VCaP (cell line): ENCODE data around the gene PTPRD.

Experiments used
- H3K27ac ChIP-seq: fragments of 450-650 bp; 2 replicates; pipeline ENCODE4 v1.5.1; 2017
- CTCF ChIP-seq: fragments of 450-650 bp; conservative IDR thresholded peaks from 2 replicates; pipeline ENCODE4 v1.5.1; 2017; ENCODE audit warnings: mild to moderate bottlenecking, moderate library complexity

The PTPRD gene

DNA sequence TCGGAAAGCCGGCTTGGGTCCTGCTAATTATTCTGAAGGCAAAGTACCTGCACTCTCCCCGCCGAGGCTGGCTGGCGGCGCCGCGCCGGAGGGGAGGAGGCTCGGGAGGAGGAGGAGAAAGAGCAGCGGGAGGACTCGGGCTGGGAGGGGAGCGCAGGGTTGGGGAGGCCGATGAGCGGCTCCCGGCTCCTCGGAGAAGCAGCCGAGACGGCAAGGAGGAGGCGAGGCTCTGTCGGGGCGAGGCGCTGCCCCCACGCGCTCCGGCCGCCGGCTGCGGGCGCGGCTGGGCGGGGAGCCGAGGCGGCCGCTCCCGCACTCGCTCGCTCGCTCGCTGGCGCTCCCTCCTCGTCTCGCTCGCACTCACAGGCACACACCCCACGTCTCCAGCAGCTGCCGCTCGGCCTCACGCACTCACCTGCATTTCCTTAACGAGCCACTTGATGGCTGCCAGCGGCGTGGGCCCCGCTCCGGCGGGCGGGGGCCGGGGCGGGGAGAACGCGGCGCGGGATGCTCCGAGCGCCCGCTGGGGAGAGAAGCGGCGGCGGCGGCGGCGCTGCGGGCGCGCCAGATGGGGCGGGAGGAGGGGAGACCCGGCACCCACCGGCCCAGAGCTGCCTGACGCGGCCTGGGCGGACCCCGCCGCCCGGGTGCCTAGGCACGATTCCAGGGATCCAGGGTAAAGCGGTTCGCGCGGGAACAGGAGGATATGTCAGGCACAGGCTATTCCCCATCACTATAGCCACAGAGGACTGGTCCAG is at the start of gene PTPRD:
PTPRD (minus strand) TSS at position 362 of the 758 bp plus-strand sequence.
- H3K27ac ChIP-seq: no peak within 1 kb of the TSS
- TF ChIP-seq CTCF: peak; percentile 75

DNA sequence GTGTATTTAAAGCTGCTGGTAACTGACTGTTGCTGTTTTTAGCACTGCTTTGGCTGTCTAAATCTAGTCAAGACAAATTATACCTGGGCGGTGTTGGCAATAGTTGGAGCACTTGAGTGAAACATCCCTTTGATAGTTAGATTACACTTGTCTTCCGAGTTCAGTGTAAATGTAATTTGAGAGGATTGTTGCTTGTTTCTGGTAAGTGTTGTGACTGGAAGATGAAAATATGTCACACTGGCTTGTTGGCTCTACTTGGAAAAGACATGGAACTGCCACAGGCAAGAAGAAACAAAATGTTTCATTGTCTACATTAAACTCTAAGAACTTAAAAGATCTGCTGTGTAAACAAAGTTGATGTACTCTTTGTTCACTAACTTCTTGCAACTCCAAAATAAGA is 49.2 kb upstream of the PTPRD start:
- no peak for TF ChIP-seq CTCF
- no peak overlapping the region for H3K27ac ChIP-seq

- no peak overlapping the region for H3K27ac ChIP-seq
- no peak for TF ChIP-seq CTCF
These were observed 48.6 kb upstream of the PTPRD start for GRCh38 chr9:10661376-10661775.

- no peak overlapping the region for H3K27ac ChIP-seq
- no peak for TF ChIP-seq CTCF
These were observed 38.2 kb upstream of the PTPRD start for GRCh38 chr9:10651012-10651411.

GRCh38 chr9:10649076-10649475 is 36.3 kb upstream of the PTPRD start:
- TF ChIP-seq CTCF: no peak
- H3K27ac ChIP-seq: no peak overlapping the region

GRCh38 chr9:10633785-10634184 is 21.0 kb upstream of the PTPRD start:
- H3K27ac ChIP-seq: no peak overlapping the region
- TF ChIP-seq CTCF: no peak

DNA sequence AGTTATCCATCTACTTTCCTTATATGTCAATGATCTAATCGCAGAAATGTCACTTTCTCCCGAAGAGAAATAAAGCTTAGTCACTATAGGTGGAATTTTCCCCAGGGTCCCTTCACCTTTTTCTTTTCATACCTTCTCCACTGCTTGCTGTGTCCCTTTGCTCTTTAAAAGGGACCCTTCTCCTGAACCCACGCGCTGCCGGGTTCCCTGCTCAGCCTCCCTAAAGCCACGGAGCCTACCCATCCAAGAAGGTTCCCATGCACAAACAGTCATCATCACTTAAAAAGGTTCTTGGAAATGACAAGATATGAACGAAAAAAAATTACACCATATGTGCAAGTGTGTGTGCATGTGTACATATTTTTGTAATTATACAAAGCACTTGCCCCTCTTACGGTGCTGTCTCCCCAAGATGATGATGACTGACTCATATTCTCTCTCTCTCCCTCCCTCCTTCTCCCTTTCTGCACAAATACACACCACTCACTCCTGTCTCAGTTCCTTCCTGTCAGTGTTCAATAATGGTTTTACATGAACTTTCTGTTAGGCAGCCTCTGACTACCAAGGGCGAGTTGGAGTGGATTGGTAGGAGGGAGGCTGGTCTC is 1.5 kb upstream of the PTPRD start:
- H3K27ac ChIP-seq: no peak overlapping the region
- TF ChIP-seq CTCF: no peak
